NCI-H345 treated with DMSO at 0.1 percent for 48 hours (cell line): ENCODE results near the gene RIMS3.
A peak's percentile ranks its signal among the peaks of the same experiment; 100 is the strongest.
"Not testable (repeated sequence)": the region's sequence is repeated elsewhere in the genome, so short reads cannot be mapped to it uniquely, and the experiment has no call there.

Experiments
- DNase-seq: peaks from one replicate; lab custom pipeline; 2025; ENCODE audit not compliant: unreplicated experiment; lab: John Stamatoyannopoulos, UW

The RIMS3 gene

GRCh38 chr1:40594187-40594531 is 71.3 kb downstream of the RIMS3 start:
- DNase-seq, result peak; percentile 3

GRCh38 chr1:40593449-40594186 is 71.9 kb downstream of the RIMS3 start:
- no peak for DNase-seq

- peak; percentile 3 for DNase-seq
These were observed 73.2 kb downstream of the RIMS3 start for GRCh38 chr1:40592107-40592803.

GRCh38 chr1:40588586-40588985 is 76.9 kb downstream of the RIMS3 start:
- DNase-seq, result no peak

- no peak for DNase-seq
These were observed 81.5 kb downstream of the RIMS3 start for GRCh38 chr1:40583980-40584379.

- DNase-seq, result no peak
These were observed 83.4 kb downstream of the RIMS3 start for GRCh38 chr1:40582116-40582515.

- no peak for DNase-seq
These were observed 90.1 kb downstream of the RIMS3 start for GRCh38 chr1:40575336-40575735.

- DNase-seq, result not testable (repeated sequence)
These were observed 90.7 kb downstream of the RIMS3 start for GRCh38 chr1:40574805-40575204.
